NB4 (cell line): ENCODE measurements around the gene SMIM10L1.

Source experiments
- TF ChIP-seq, protein P1 (sequence below): IDR thresholded peaks from one replicate; pipeline ENCODE4 v1.5.1; 2012; ENCODE audit warnings: low read depth, low read length
- TF ChIP-seq, protein P2 (sequence below): IDR thresholded peaks from 2 replicates; pipeline ENCODE4 v1.6.1; 2011; ENCODE audit warnings: low read depth, low read length

DNA sequence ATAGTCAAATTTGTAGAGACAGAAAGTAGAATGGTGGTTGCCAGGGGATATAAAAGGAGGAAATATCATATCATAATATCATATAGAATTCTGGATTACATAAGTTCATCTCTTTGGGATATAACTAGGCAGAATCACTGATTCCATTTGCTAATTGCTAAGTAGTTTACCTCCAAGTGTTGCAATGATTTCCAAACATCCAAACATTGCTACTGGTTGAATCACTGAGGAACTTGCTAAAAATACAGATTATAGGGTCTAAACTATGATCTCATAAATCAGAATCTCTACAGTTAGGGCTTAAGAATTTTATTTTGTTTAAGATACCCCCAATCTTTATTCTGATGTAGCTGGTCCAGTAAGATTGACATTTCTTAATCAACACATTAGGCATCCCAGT, 31.8 kb downstream of the SMIM10L1 start:
- TF ChIP-seq, protein P1, sequence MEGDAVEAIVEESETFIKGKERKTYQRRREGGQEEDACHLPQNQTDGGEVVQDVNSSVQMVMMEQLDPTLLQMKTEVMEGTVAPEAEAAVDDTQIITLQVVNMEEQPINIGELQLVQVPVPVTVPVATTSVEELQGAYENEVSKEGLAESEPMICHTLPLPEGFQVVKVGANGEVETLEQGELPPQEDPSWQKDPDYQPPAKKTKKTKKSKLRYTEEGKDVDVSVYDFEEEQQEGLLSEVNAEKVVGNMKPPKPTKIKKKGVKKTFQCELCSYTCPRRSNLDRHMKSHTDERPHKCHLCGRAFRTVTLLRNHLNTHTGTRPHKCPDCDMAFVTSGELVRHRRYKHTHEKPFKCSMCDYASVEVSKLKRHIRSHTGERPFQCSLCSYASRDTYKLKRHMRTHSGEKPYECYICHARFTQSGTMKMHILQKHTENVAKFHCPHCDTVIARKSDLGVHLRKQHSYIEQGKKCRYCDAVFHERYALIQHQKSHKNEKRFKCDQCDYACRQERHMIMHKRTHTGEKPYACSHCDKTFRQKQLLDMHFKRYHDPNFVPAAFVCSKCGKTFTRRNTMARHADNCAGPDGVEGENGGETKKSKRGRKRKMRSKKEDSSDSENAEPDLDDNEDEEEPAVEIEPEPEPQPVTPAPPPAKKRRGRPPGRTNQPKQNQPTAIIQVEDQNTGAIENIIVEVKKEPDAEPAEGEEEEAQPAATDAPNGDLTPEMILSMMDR, result no peak
- TF ChIP-seq, protein P2, sequence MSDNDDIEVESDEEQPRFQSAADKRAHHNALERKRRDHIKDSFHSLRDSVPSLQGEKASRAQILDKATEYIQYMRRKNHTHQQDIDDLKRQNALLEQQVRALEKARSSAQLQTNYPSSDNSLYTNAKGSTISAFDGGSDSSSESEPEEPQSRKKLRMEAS, result no peak
